SKM-1 treated with dmso at 0.1 percent for 144 hours (cell line): ENCODE data around the gene JAG1.
"Not testable (repeated sequence)": the region's sequence is repeated elsewhere in the genome, so short reads cannot be mapped to it uniquely, and the experiment has no call there.

Experiments used
- DNase-seq: peaks from one replicate; lab custom pipeline; 2025; ENCODE audit not compliant: unreplicated experiment; lab: John Stamatoyannopoulos, UW

Gene JAG1

DNA sequence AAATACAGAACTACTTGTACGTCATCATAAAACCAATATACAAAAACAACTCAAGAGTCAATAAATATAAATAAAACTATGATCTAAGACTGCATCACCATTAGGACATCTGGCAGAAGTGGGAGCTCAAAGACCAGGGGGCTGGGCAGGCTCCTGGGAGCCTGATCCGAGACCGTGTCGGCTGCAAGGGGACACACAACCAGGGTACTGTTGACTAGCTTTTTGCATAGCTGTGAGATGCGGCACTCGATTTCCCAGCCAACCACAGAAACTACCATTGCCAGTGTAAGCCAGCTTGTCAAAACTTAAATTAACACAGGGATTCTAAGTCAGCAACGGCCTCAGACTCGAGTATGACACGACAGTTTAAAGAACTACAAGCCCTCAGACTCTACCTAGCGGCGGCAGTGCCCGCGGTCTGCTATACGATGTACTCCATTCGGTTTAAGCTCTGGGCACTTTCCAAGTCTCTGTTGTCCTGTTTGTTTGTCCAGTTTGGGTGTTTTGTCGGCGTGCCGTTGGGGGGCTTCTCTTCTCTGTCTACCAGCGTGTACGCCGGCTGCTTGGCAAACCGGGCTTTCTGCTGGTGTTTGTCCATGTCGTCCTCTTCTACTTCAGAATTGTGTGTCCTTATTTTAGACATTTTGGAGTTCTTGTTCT lies 34.6 kb downstream of the JAG1 start:
- DNase-seq = no peak

DNA sequence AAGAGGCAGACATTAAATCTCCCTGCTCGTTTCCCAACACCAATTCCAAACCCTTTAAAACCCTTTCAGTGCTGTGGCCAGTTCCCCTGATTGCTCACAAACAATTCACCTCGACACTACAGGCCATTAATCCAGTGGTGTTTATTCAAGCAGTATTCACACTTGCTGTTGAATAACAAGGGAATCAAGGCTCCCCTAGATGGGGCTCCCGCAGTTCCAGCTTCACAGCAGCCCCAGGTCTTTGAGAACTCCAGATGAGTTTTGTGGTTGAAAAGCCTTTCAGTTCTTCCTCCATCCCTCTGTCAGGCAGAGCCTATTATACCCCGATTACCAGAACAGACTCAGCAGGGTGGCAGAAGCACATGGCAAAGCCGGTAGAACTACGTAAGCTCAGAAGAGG lies 36.2 kb downstream of the JAG1 start:
- DNase-seq = no peak

DNA sequence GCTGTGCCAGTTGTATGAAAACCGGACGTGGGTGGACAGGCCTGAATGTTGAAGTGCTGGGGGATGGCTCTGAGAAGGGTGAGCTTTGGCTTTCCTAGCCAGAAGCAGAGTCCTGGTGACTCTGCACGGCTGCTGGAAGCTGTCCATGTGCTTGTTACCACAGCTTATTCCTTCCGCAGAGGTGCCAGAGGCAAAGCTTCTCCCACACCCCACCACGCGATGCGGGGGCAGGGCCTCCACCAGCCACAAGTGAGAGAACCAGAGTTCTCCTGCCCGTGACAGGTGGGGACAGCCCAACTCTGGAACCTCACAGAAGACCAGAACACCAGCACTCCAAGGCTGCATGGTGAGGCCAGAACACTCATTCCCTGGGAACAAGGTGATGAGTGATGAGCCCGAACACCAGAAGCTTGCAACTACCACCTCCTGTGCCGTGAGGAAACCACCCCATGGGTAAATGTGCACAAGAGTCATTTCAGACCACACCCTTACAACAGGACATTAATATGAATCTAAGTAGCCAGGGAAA lies 36.7 kb downstream of the JAG1 start:
- DNase-seq = no peak

DNA sequence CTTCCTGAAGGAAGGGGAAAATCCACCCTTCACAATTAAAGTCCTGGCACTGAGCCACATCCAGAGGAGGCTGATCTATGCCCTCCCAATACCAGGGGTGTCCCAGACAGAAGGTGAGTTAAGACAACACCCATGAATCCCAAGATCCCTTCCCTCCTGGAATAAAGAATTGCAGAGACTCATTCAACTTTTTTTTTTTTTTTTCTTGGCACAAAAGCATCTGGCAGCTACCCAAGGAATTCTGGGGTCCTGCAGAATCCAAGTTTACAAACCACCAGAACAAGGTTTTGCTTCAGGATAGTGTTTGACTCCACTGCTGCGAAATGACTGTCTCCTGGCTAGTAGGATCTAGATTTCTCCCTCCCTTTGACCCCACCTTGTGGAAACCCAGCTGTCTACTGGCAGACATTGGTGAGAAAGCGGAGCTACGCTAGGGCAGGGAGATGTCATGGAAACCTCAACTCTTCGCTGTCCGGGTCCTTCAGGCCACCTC lies 37.4 kb downstream of the JAG1 start:
- no peak for DNase-seq

DNA sequence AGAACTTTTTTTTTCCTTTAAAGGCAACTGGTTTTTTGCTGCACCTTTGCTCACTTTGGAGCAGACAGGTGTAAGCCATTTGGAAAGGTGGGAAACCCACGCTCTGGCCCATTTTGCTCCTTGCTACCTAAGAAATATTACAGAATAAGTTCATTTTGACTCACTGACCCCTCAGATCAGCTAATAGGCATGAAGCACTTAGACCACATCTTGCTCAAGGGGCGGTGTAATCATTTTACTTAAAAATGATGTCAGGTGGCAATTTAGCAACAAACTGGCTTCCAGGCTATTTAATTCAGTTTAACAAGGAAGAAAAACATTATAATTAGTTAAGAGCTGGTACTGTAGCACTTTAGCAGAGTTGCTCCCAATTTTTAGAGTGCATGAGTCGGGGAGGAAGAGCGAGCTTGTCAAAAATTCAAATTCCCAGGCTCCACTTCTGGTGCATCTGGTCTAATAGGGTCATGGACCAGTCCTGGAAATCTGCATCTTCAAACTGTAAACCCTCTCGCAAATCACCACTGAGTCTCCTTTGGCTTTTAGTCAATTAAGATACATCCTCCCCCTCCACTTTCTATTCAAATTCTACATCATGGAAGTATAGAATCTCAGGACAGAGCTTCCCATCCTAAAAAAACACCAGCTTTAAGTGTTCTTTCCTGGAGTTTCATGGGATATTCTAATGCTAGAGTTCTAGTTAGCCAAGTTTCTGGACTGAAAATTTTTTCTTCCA lies 38.2 kb downstream of the JAG1 start:
- DNase-seq = no peak

DNA sequence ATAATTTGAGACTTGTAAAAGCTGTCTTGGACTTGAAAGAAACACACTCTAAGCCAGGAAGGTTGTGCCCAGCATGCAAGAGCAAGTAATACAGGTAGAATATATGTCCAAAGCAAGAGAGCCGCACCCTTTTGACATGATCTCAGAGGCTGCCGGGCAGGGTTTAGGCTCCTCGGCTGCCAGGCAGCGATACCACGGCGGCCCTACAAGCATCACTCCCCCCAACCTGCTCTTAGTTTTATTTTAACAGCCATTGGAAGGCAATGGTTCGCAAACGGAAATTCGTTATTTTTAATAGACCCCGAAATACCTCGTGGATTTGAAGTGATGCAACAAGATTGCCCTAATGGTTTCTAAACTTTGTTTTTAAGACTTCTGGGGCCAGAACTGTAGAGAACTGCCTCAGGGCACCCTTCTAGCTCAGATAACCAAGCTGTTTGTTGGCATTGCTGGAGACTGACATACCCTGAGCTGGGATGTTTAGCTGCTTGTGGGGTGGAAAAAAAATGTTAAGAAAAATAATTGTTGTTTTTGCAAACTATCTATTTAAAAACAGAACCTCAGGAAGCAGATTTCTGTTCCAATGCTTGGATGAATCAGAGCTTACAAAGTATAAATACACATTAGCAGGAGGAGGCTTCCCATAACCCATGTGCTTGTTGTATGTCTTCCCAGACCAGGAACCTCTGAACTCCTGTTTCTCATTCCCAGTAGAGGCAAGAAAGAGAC lies 39.0 kb downstream of the JAG1 start:
- DNase-seq = no peak

DNA sequence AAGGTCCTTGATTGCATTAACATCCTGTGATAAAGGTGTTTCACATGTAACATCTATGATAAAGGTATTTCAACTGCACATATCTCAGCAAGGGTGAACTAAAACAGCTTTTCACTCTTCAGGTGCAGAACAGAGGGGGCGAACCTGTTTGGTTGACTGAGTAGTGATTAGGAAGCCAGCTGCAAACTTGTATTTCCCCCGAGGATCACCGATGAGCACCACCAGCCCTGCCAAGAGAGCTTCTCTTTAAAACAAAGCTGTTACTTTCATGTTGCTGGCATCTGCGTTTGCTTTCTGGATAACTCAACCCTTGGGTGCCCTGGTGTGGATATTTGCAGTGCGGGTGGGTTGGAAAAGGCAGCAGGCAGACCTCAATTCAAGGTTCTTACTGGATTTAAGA lies 39.6 kb downstream of the JAG1 start:
- no peak for DNase-seq

DNA sequence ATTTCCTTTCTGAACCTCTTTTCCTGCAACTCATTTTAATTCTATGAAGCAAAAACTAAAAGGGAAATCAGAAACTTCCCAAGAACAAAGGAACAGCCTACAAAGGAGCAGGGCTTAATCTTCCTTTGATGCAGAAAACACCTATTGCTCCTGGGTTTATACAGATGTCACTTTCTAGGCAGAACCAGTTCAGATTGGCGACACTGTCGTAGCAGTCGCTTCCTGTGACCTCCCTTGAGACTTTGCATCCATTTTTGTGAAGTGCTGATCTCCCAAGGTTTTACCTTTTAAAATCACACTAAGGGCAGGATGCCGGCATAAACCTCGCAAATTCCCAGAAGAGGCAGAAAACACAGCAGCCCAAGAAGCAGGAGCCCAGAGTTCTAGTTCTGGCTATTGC lies 40.1 kb downstream of the JAG1 start:
- DNase-seq = no peak

DNA sequence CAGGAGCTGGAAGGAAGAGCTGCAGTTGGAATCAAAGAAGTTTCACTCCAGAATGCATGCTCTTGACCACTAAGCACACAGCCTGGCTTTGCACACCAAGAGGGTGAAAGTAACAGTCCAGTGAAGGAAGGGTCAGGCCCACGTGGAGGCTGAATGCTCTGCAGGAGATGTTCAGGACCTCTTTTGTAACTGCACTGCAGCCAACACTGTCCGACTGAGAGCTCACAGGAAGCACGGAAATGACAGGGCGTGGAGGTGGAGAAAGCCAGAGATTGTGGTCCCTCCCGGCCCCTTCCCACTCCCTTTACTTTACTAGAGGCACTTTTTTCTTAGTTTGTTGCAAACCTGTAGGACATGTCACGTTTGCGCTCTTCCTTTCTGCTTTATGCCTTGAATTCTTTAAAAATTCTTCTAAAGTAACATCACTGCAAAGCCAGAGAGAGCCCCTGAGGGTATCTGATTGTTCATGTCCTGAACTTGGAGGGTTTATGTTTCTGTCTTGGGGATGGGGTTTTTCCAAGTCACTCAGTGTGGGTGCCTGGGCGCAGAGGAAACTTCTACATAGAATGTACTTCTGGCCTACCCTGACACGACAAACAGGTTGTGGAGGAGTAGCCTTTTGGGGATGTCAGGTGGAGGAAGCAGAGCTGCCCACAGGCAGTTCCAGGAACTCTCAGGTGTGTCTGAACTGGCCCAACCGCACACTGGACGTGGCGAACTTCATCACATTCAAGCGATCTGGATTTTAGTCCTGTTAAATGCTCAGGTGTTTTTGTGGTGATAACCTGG lies 40.9 kb downstream of the JAG1 start:
- no peak for DNase-seq

DNA sequence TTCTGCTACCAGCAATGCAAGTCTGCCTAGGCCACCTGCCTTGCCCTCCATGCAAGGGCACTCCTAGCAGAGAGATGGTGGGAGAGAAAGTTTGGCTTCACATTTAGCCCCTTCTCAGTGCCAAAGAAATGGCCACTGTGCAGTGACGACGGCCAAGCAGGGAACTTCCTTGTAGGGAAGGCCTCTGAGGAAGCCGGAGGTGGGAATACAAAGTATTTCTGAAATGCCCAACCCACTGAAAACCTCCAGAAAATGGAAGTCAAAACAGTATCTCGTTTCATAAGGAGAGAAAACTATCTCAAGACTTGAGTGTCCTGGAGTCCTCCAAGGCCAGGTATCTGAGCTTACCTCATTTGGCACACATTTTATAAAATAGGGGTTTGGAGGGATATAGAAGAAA lies 42.7 kb downstream of the JAG1 start:
- DNase-seq = no peak

DNA sequence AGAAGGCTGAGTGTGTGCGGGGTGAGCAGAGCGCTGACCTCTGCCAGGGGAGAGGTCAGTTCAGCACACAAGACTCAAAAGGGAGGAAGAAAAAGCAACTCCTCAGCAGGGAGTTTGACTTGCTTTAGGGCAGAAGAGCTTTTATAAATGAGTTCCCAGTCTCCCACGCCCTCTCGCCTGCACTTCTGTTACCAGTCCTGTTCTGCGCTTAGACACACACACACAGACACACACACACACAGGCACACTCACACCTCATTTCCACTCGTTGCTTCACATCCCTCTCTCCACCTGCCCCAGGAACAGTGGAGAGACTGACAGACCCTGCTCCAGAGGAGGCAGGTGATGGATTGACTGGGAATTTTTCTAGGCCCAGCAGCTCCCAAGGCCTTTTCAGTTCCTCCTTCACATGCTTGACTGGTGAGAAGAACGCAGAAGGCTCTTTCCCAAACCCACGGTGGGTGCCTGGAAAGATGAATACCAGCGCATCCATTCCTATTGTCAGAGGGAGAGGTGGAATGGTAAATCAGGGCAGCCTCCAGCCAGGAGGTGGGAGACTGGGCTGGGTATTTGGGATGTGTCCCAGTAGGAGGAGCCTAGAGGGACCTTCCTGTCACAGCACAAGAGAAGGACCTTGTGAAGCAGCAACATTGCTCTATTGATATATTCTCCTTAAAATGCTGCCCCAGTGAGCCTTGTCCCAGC lies 43.7 kb downstream of the JAG1 start:
- DNase-seq = no peak

DNA sequence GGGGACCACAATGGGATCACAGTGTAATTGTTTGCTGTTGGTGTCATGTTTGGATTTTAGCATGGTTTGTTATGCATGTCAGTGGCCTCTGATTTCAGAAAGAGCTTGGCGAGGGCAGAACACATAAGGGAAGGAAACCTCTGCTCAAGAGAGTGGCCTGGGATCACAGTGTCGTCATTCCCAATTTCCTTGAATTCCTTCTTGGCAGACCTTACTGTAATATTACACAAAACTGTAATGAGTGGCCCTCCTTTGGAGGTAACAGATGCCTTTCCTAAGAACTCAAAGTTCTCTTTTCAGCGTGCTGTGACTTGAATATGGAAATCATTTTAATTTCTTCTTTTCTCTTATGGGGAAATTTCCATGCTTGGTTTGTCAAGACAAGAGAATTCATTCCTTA lies 46.9 kb downstream of the JAG1 start:
- no peak for DNase-seq

DNA sequence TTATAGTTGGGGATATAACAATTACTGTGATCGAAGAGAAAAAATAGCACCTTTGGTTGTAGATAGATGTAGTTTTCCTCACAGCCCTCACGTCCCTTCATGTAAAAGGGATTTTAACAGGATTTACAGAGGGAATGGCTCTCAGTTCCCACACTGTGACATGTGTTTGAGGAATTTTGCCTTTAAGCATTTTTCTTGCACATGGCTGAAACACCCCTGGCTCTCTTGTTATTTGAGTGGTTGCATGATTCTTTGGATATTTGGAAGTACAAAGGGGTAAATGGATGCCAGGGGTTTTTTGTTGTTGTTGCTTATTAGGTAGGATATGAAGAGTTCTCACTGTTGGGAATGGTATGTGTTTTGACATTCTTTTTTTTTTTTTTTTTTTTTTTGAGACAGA lies 48.2 kb downstream of the JAG1 start:
- no peak for DNase-seq

DNA sequence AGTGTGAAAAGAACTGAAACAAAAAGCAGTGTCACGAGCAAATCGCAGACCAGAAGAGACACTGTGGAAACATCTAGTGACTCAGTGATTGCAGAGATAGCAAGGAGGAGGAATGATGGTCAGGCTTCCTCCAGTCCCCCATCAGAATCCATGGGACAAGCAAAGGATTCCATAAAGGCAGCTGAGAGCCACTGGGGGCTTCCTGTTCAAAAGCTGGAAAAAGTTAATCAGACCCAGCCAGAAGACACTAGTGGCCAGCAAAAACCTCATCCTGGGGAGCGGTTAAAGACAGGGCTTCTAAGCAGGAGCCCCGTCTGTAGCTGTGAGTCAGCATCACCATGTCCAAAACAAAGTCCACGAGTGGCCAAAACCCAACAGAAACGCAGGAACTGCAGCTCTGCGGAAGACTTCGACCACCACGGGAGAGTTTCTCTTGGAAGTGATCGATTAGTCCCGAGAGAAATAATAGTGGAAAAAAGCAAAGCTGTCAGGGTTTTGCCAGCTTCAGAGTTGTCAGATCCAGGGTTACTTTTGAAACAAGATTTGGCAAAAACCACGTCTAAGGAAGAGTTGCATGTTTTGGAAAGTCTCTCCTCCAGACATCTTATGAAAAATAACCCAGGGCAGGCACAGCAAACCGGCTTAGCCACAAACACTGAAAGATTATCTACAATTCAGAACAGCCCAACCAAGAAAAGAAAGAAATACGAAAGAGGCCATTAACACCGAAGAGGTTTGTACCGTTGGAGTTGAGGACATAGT lies 51.0 kb downstream of the JAG1 start:
- DNase-seq = no peak

DNA sequence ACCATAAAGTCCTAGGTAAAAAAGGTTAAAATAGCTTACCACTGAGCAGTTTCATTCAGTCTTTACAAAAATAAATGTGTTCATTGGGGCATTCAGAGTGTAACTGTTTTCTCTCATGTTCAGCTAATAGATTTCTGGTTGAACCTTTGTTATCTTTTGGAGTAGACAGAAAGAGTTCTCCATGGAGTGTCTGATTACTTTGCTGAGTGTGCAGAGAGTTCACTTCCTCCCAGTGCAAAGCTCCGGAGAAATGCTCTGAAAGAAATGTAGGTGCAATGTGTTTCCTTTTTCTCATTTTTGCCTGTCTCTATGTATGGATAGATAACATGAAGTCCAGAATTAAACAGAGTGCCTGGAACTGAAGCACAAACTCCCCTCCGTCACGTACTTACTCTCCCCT lies 52.6 kb downstream of the JAG1 start:
- DNase-seq = no peak

DNA sequence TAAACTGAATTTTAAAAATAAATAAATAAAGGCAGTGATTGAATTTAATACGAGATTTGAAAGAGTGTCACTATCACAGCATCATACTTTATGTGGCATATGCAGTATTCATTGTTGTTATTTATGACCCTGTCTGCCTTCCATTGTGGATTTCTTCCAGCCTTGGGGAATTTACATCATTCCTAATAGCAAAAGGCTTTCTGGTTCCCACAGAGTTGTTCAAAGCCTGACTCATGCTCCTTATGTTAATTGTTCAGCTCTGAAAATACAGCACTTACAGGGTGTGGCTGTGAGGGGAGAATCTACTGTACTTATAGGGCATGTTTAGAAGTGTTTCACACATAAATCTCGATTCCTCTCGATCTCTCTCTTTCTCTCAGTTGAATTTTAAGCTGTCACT lies 54.4 kb downstream of the JAG1 start:
- DNase-seq = no peak

DNA sequence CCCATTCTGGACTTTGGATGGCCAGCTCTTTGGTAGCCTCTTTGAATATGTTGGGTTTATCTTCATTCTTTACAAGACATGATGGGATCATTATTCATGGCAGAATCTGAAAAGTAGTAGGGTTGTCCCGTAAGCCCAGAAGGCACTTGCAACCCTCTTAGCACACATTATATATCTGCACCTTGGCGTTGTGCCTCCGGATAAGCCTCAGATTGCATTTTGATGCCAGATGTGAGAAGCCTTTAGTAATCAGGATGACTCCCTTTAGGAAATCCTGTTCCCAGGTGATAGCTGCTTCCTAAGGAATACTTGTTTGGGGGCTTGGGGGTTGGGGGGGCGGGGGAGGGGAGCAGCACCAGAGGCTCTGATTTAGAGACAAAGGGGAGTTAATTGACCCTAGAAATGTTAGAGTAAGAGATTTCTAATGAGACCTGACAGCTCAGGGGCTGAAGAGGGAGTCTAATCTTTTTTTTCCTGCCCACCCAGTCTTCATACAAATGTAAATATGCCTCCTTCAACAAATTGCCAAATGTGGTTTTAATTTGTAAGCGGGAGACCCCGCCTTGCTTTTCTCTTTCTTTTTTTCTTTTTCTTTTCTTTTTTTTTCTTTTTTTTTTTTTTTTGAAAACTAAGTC lies 55.1 kb downstream of the JAG1 start:
- DNase-seq = no peak

DNA sequence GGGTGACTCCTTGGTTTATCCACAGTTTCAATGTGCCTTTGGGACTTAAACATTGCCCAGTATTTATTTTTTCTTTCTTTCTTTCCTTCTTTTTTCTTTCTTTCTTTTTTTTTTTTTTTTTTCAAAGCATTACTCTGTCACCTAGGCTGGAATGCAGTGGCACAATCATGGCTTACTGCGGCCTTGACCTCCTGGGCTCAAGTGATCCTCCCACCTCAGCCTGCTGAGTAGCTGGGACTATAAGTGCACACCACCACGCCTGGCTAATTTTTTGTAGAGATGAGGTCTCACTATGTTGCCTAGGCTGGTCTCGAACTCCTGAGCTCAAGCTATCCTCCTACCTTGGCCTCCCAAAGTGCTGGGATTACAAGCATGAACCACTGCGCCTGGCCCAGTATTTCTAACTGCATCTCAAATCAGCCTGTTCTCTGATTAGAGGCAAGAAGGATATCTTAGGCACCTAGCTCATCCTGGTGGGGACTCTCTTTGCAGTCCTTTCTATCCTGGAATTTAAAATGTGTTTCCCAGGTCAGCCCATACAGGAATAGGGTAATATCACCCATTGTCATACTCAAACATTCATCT lies 56.2 kb downstream of the JAG1 start:
- DNase-seq = not testable (repeated sequence)

DNA sequence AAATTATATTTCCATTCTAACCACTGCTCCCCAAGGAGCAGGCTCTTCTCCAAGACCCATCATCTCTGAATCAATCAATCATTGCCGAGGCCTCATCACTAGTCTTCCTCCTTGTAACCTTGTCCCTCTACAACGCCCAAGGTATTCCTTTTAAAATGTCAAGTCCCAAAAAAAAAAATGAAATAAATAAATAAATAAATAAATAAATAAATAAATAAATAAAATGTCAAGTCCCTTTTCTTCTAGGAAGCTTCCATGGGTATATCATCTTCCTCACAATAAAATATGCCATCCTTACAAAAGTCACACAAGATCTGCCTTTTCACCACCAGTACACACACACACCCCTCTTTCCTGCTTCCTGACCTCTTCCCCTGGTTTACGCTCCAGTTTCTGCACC lies 57.6 kb downstream of the JAG1 start:
- no peak for DNase-seq
